Activated T-helper 2 cell treated with anti-CD3 and anti-CD28 coated beads, Interferon-gamma antibody, Interleukin-2, Interleukin-4, amounts not matched to agents 10 μg/mL and 5 μg/mL and 100 μg/mL, durations not matched to agents 14 hours and 24 hours and 36 hours (primary cell): ENCODE data around the gene KAT6B. TPM values are rescaled to one million over a fixed set of nuclear protein-coding genes. Genes with fewer than 3 reads are reported as not detected.

Source experiments
- DNase-seq: peaks from one replicate; pipeline ENCODE4 v3.0.0; 2021; ENCODE audit warnings: low spot score
- H3K27ac Mint-ChIP-seq: one replicate; pipeline ENCODE4 v1.8.0; 2021; ENCODE audit warnings: mixed read lengths
- H3K27me3 Mint-ChIP-seq: one replicate; pipeline ENCODE4 v1.8.0; 2021; ENCODE audit warnings: low read depth, mixed read lengths
- H3K36me3 Mint-ChIP-seq: one replicate; pipeline ENCODE4 v1.8.0; 2021; ENCODE audit warnings: low read depth, mixed read lengths
- H3K4me1 Mint-ChIP-seq: one replicate; pipeline ENCODE4 v1.8.0; 2021; ENCODE audit warnings: low read depth, mixed read lengths
- H3K4me3 Mint-ChIP-seq: one replicate; pipeline ENCODE4 v1.8.0; 2021; ENCODE audit warnings: low read depth, mild to moderate bottlenecking, moderate library complexity, mixed read lengths
- H3K9me3 Mint-ChIP-seq: one replicate; pipeline ENCODE4 v1.8.0; 2021; ENCODE audit warnings: mixed read lengths
- intact Hi-C: fragments of 100-400 bp; cut with micrococcal nuclease; formaldehyde crosslinking; loops from one replicate; pipeline ENCODE4 v1.15.1; 2023
- total RNA-seq: library from RNA; stranded (reverse); gene quantifications from 2 replicates; pipeline ENCODE4 v1.2.3, GENCODE V29; 2022

The KAT6B gene
- total RNA-seq, 1 donor from 2014 or later = 26.6 TPM

GRCh38 chr10:74825371-74826141 is 844 bp upstream of the KAT6B start:
- intact Hi-C loops = loop anchor here (1.0 to 10.0 kb wide), 11 partner anchors 26 to 649 kb away; partner anchors contain the start of gene VDAC2
- Mint-ChIP-seq H3K4me1 (peaks cover 51% of the 10 kb centered on the region), H3K27ac (peak overlapping the region; percentile 95), H3K27me3 (no peaks in the 10 kb centered on the region), H3K9me3 (no peaks in the 10 kb centered on the region), H3K4me3 (peak overlapping the region; percentile 86), H3K36me3 (peaks cover 17% of the 10 kb centered on the region)
- DNase-seq = peak; percentile 56

- H3K4me3 Mint-ChIP-seq = peak overlapping the region; percentile 86
- H3K4me1 Mint-ChIP-seq = peaks cover 53% of the 10 kb centered on the region
- H3K36me3 Mint-ChIP-seq = peaks cover 20% of the 10 kb centered on the region
- intact Hi-C loops = loop anchor here (2.0 to 10.0 kb wide), 8 partner anchors 28 to 650 kb away; no protein-coding TSS in a partner anchor
- DNase-seq = no peak
- no peaks in the 10 kb centered on the region for H3K9me3 Mint-ChIP-seq
- H3K27ac Mint-ChIP-seq = peak overlapping the region; percentile 88
- H3K27me3 Mint-ChIP-seq = no peaks in the 10 kb centered on the region
Observed at GRCh38 chr10:74827045-74827441, 643 bp downstream of the KAT6B start.

GRCh38 chr10:74827694-74828093 is 1.3 kb downstream of the KAT6B start:
- H3K4me1 Mint-ChIP-seq = peaks cover 47% of the 10 kb centered on the region
- H3K9me3 Mint-ChIP-seq = no peaks in the 10 kb centered on the region
- H3K4me3 Mint-ChIP-seq = peak overlapping the region; percentile 86
- peaks cover 20% of the 10 kb centered on the region for H3K36me3 Mint-ChIP-seq
- H3K27ac Mint-ChIP-seq = peak overlapping the region; percentile 88
- DNase-seq = no peak
- H3K27me3 Mint-ChIP-seq = no peaks in the 10 kb centered on the region
- intact Hi-C loops = loop anchor here (2.0 to 10.0 kb wide), 8 partner anchors 27 to 651 kb away; no protein-coding TSS in a partner anchor

GRCh38 chr10:74828946-74829345 is 2.5 kb downstream of the KAT6B start:
- peaks cover 23% of the 10 kb centered on the region for H3K36me3 Mint-ChIP-seq
- no peak overlapping the region for H3K4me3 Mint-ChIP-seq
- DNase-seq = no peak
- intact Hi-C loops = loop anchor here (5.0 to 10.0 kb wide), 3 partner anchors 68 to 564 kb away; no protein-coding TSS in a partner anchor
- peaks cover 38% of the 10 kb centered on the region for H3K4me1 Mint-ChIP-seq
- no peak overlapping the region for H3K27ac Mint-ChIP-seq
- H3K9me3 Mint-ChIP-seq = no peaks in the 10 kb centered on the region
- no peaks in the 10 kb centered on the region for H3K27me3 Mint-ChIP-seq

GRCh38 chr10:74831518-74832120 is 5.2 kb downstream of the KAT6B start:
- H3K4me1 Mint-ChIP-seq = peaks cover 39% of the 10 kb centered on the region
- H3K36me3 Mint-ChIP-seq = peaks cover 34% of the 10 kb centered on the region
- DNase-seq = no peak
- H3K27ac Mint-ChIP-seq = no peak overlapping the region
- H3K27me3 Mint-ChIP-seq = no peaks in the 10 kb centered on the region
- intact Hi-C loops = no loop called here
- no peak overlapping the region for H3K4me3 Mint-ChIP-seq
- no peaks in the 10 kb centered on the region for H3K9me3 Mint-ChIP-seq

- Mint-ChIP-seq H3K4me3 (no peak overlapping the region), H3K27ac (no peak overlapping the region), H3K36me3 (peaks cover 34% of the 10 kb centered on the region), H3K9me3 (no peaks in the 10 kb centered on the region), H3K4me1 (peaks cover 22% of the 10 kb centered on the region), H3K27me3 (no peaks in the 10 kb centered on the region)
- DNase-seq = no peak
- intact Hi-C loops = no loop called here
Observed at GRCh38 chr10:74835963-74836362, 9.6 kb downstream of the KAT6B start.

GRCh38 chr10:74836877-74837276 is 10.5 kb downstream of the KAT6B start:
- no peaks in the 10 kb centered on the region for H3K27me3 Mint-ChIP-seq
- H3K27ac Mint-ChIP-seq = no peak overlapping the region
- intact Hi-C loops = no loop called here
- H3K9me3 Mint-ChIP-seq = no peaks in the 10 kb centered on the region
- no peak for DNase-seq
- peaks cover 15% of the 10 kb centered on the region for H3K4me1 Mint-ChIP-seq
- no peak overlapping the region for H3K4me3 Mint-ChIP-seq
- H3K36me3 Mint-ChIP-seq = peaks cover 31% of the 10 kb centered on the region

- Mint-ChIP-seq H3K4me1 (peaks cover 15% of the 10 kb centered on the region), H3K36me3 (peaks cover 35% of the 10 kb centered on the region), H3K4me3 (no peak overlapping the region), H3K27me3 (no peaks in the 10 kb centered on the region), H3K27ac (no peak overlapping the region), H3K9me3 (no peaks in the 10 kb centered on the region)
- intact Hi-C loops = no loop called here
- no peak for DNase-seq
Observed at GRCh38 chr10:74837743-74838142, 11.3 kb downstream of the KAT6B start.

GRCh38 chr10:74839708-74840107 is 13.3 kb downstream of the KAT6B start:
- intact Hi-C loops = no loop called here
- H3K36me3 Mint-ChIP-seq = peaks cover 46% of the 10 kb centered on the region
- DNase-seq = no peak
- no peaks in the 10 kb centered on the region for H3K9me3 Mint-ChIP-seq
- no peak overlapping the region for H3K4me3 Mint-ChIP-seq
- H3K27ac Mint-ChIP-seq = no peak overlapping the region
- H3K27me3 Mint-ChIP-seq = no peaks in the 10 kb centered on the region
- peaks cover 8% of the 10 kb centered on the region for H3K4me1 Mint-ChIP-seq

GRCh38 chr10:74841265-74841973 is 15.0 kb downstream of the KAT6B start:
- Mint-ChIP-seq H3K36me3 (peaks cover 41% of the 10 kb centered on the region), H3K4me1 (peaks cover 3% of the 10 kb centered on the region), H3K9me3 (no peaks in the 10 kb centered on the region), H3K4me3 (no peak overlapping the region), H3K27ac (no peak overlapping the region), H3K27me3 (no peaks in the 10 kb centered on the region)
- intact Hi-C loops = no loop called here
- no peak for DNase-seq

GRCh38 chr10:74842301-74842954 is 16.0 kb downstream of the KAT6B start:
- intact Hi-C loops = no loop called here
- no peak overlapping the region for H3K4me3 Mint-ChIP-seq
- no peak overlapping the region for H3K27ac Mint-ChIP-seq
- no peak for DNase-seq
- peaks cover 3% of the 10 kb centered on the region for H3K4me1 Mint-ChIP-seq
- no peaks in the 10 kb centered on the region for H3K9me3 Mint-ChIP-seq
- H3K36me3 Mint-ChIP-seq = peaks cover 44% of the 10 kb centered on the region
- no peaks in the 10 kb centered on the region for H3K27me3 Mint-ChIP-seq

- DNase-seq = no peak
- Mint-ChIP-seq H3K9me3 (no peaks in the 10 kb centered on the region), H3K27me3 (no peaks in the 10 kb centered on the region), H3K27ac (no peak overlapping the region), H3K4me1 (peaks cover 2% of the 10 kb centered on the region), H3K4me3 (no peak overlapping the region), H3K36me3 (peaks cover 27% of the 10 kb centered on the region)
- intact Hi-C loops = no loop called here
Observed at GRCh38 chr10:74846958-74847357, 20.6 kb downstream of the KAT6B start.
